DND-41 (cell line): ENCODE measurements around the gene THBS1.
A peak's percentile ranks its signal among the peaks of the same experiment; 100 is the strongest.

ENCODE experiments used
- ATAC-seq: fragments of 200-7000 bp; cut with Tn5 transposase; 3 replicates; pipeline ENCODE4 v1.9.1; 2021; ENCODE audit warnings: low read depth; ENCODE audit not compliant: insufficient read depth
- DNase-seq: peaks from one replicate; pipeline ENCODE4 v3.0.0-alpha.2; 2020
- H2AFZ ChIP-seq: 2 replicates; pipeline ENCODE4 v1.6.0; 2012; ENCODE audit warnings: low read depth, low read length
- H3K27ac ChIP-seq: 2 replicates; pipeline ENCODE4 v1.5.1; 2012; ENCODE audit warnings: low read length, inconsistent platforms
- H3K27me3 ChIP-seq: fragments of 200-600 bp; sonication (generic); 2 replicates; pipeline ENCODE4 v1.6.0; 2012; ENCODE audit warnings: low read length, mild to moderate bottlenecking, inconsistent platforms; ENCODE audit not compliant: insufficient read depth, poor library complexity
- H3K36me3 ChIP-seq: 2 replicates; pipeline ENCODE4 v1.5.1; 2012; ENCODE audit warnings: low read length, inconsistent platforms; ENCODE audit not compliant: insufficient read depth
- H3K4me1 ChIP-seq: 2 replicates; pipeline ENCODE4 v1.5.1; 2012; ENCODE audit warnings: mild to moderate bottlenecking, low read length; ENCODE audit not compliant: insufficient read depth
- H3K4me2 ChIP-seq: 2 replicates; pipeline ENCODE4 v1.6.0; 2012; ENCODE audit warnings: mild to moderate bottlenecking, moderate library complexity, low read length, inconsistent platforms; ENCODE audit not compliant: insufficient read depth
- H3K4me3 ChIP-seq, 2 experiments: fragments of 200-600 bp in 1 of 2; shearing (Covaris generic) in 1 of 2; 2 replicates each; pipeline ENCODE4 v1.5.1; 2012 to 2016; ENCODE audit warnings: inconsistent platforms in 2 of 2, low read length in 2 of 2, mild to moderate bottlenecking in 2 of 2, low read depth in 1 of 2, moderate library complexity in 1 of 2
- H3K79me2 ChIP-seq: 2 replicates; pipeline ENCODE4 v1.6.0; 2012; ENCODE audit warnings: low read length, inconsistent platforms; ENCODE audit not compliant: insufficient read depth
- H3K9ac ChIP-seq: 2 replicates; pipeline ENCODE4 v1.6.0; 2012; ENCODE audit warnings: low read depth, mild to moderate bottlenecking, inconsistent platforms, low read length, moderate library complexity
- H3K9me3 ChIP-seq: 2 replicates; pipeline ENCODE4 v1.5.1; 2012; ENCODE audit warnings: low read length, moderate library complexity, mild to moderate bottlenecking, inconsistent platforms; ENCODE audit not compliant: insufficient read depth, severe bottlenecking
- H4K20me1 ChIP-seq: 2 replicates; pipeline ENCODE4 v1.6.0; 2012; ENCODE audit warnings: low read length; ENCODE audit not compliant: insufficient read depth
- CTCF ChIP-seq: IDR thresholded peaks from 2 replicates; pipeline ENCODE4 v1.5.1; 2012; ENCODE audit warnings: borderline replicate concordance, low read length, moderate library complexity, mild to moderate bottlenecking; ENCODE audit not compliant: poor library complexity, severe bottlenecking; ENCODE audit errors: extremely low read depth
- EZH2 ChIP-seq: IDR thresholded peaks from 3 replicates; pipeline ENCODE4 v1.6.1; 2012; ENCODE audit warnings: borderline replicate concordance, low read depth, mild to moderate bottlenecking, moderate library complexity, low read length, inconsistent platforms; ENCODE audit not compliant: severe bottlenecking

THBS1 gene

GRCh38 chr15:39578851-39579486 is 1.9 kb upstream of the THBS1 start:
- H3K9ac ChIP-seq: no peak overlapping the region
- no peak for TF ChIP-seq EZH2
- no peak for TF ChIP-seq CTCF
- no peaks in the 10 kb centered on the region for H4K20me1 ChIP-seq
- H3K27me3 ChIP-seq: no peaks in the 10 kb centered on the region
- H3K79me2 ChIP-seq: no peaks in the 10 kb centered on the region
- no peak overlapping the region for H3K4me2 ChIP-seq
- H3K9me3 ChIP-seq: no peaks in the 10 kb centered on the region
- no peaks in the 10 kb centered on the region for H3K4me1 ChIP-seq
- no peaks in the 10 kb centered on the region for H3K36me3 ChIP-seq
- H3K27ac ChIP-seq: no peak overlapping the region
- H2AFZ ChIP-seq: no peak overlapping the region
- DNase-seq (no peak), ATAC-seq (no peak)
- no peak overlapping the region for H3K4me3 ChIP-seq

- Histone ChIP-seq H3K36me3 (no peaks in the 10 kb centered on the region), H4K20me1 (no peaks in the 10 kb centered on the region), H3K27me3 (no peaks in the 10 kb centered on the region), H2AFZ (no peak overlapping the region), H3K4me2 (no peak overlapping the region), H3K9ac (no peak overlapping the region), H3K4me1 (no peaks in the 10 kb centered on the region), H3K4me3 (no peak overlapping the region), H3K79me2 (no peaks in the 10 kb centered on the region), H3K9me3 (no peaks in the 10 kb centered on the region), H3K27ac (no peak overlapping the region)
- no peak for DNase-seq
- no peak for TF ChIP-seq CTCF
- no peak for TF ChIP-seq EZH2
- ATAC-seq: no peak
Observed at GRCh38 chr15:39579487-39580116, 1.3 kb upstream of the THBS1 start.

- H4K20me1 ChIP-seq: no peaks in the 10 kb centered on the region
- DNase-seq: peak; percentile 29
- no peak overlapping the region for H3K27ac ChIP-seq
- H3K4me2 ChIP-seq: no peak overlapping the region
- ATAC-seq: no peak
- no peak overlapping the region for H2AFZ ChIP-seq
- H3K27me3 ChIP-seq: no peaks in the 10 kb centered on the region
- H3K4me3 ChIP-seq: no peak overlapping the region
- no peak overlapping the region for H3K9ac ChIP-seq
- no peaks in the 10 kb centered on the region for H3K79me2 ChIP-seq
- H3K4me1 ChIP-seq: no peaks in the 10 kb centered on the region
- no peaks in the 10 kb centered on the region for H3K9me3 ChIP-seq
- no peaks in the 10 kb centered on the region for H3K36me3 ChIP-seq
- TF ChIP-seq EZH2 (no peak), CTCF (peak; percentile 40)
Observed at GRCh38 chr15:39580117-39580484, 778 bp upstream of the THBS1 start.
